Psoas muscle (tissue), 8 donors: ENCODE results near the gene PCK2. TPM values are rescaled to one million over a fixed set of nuclear protein-coding genes. Genes with fewer than 3 reads are reported as not detected.
A peak's percentile ranks its signal among the peaks of the same experiment; 100 is the strongest.

Experiments
- ATAC-seq, 4 donors: fragments of 200-7000 bp; cut with Tn5 transposase; one replicate each; pipeline ENCODE4 v1.9.1; 2020; ENCODE audit warnings: moderate library complexity in 3 of 4, mild to moderate bottlenecking in 2 of 4
- DNase-seq, 2 donors: peaks; one replicate each; pipeline ENCODE4 v3.0.0-alpha.2; 2020
- H3K27ac ChIP-seq: fragments of 200-600 bp; one replicate; pipeline ENCODE4 v1.8.0; 2022
- H3K27me3 ChIP-seq, 3 donors: fragments of 200-600 bp in 1 of 3; one replicate each; pipeline versions ENCODE4 v1.6.1 to v1.8.0; 2013 to 2022; ENCODE audit warnings: low read length in 2 of 3, mild to moderate bottlenecking in 2 of 3, moderate library complexity in 1 of 3; ENCODE audit not compliant: insufficient read depth in 3 of 3
- H3K36me3 ChIP-seq, 2 donors: fragments of 200-600 bp in 1 of 2; one replicate each; pipeline versions ENCODE4 v1.6.1 to v1.8.0; 2013 to 2022; ENCODE audit warnings: low read depth in 1 of 2, mild to moderate bottlenecking in 1 of 2, moderate library complexity in 1 of 2; ENCODE audit not compliant: insufficient read depth in 1 of 2
- H3K4me1 ChIP-seq: fragments of 200-600 bp; one replicate; pipeline ENCODE4 v1.8.0; 2022
- H3K4me3 ChIP-seq: fragments of 200-600 bp; one replicate; pipeline ENCODE4 v1.8.0; 2022; ENCODE audit warnings: mild to moderate bottlenecking
- H3K9me3 ChIP-seq: fragments of 200-600 bp; one replicate; pipeline ENCODE4 v1.8.0; 2022
- CTCF ChIP-seq: fragments of 200-600 bp; IDR thresholded peaks from one replicate; pipeline ENCODE4 v1.8.0; 2022; ENCODE audit warnings: antibody characterized with exemption
- WGBS, 3 donors: extraction: QIAGEN DNeasy Blood & Tissue Kit; methylation state at CpG; one replicate each; pipeline versions ENCODE4 v1.1.6 to v1.1.7; 2013; 5-methylcytosine and 5-hydroxymethylcytosine counted together
- intact Hi-C, 2 donors: fragments of 100-400 bp; cut with DNase I; formaldehyde crosslinking; loops; one replicate each; pipeline versions ENCODE4 v1.11.0 to v1.14.2; 2022
- polyA plus RNA-seq, 3 donors: library from polyadenylated mRNA; stranded (reverse); fragments of 200-250 nt; gene quantifications; one replicate each; pipeline ENCODE4 v1.2.3, GENCODE V29; 2013
- total RNA-seq, 4 donors: library from RNA; stranded (reverse); fragmentation: NEBNext Ultra II Directional in 2 of 4; extraction: Animal tissue kit (Norgen Biotek cat#: 25700) in 2 of 4; gene quantifications; one replicate each; pipeline versions ENCODE4 v1.2.1 to v1.2.4, GENCODE V29; 2021 to 2023
- donor health status: healthy with polysubstance abuse.
- donor health status: DM: no; HTN: no; CAD: no; lungs with moderate emphysema.
- donor health status: Bipolar disorder and iron deficiency.
- donor health status: healthy.
- donor health status: DM: yes; HTN: yes; CAD: no.
- donor health status: DM: no; HTN: no; CAD: no.
- donor health status: DM: no; HTN: no; CAD: no.
- donor health status: DM: yes; HTN: yes; CAD: no.

The PCK2 gene
- total and polyA plus RNA-seq, 7 donors, result 2.0 to 4.5 (median 2.4) TPM

GRCh38 chr14:24145690-24146452 lies 51.8 kb downstream of the PCK2 start:
- Histone ChIP-seq H3K4me1 (peaks cover 42% of the 10 kb centered on the region), H3K27me3 (no peaks in the 10 kb centered on the region), H3K27ac (peak overlapping the region; percentile 86), H3K9me3 (no peaks in the 10 kb centered on the region), H3K36me3 (peaks cover 0 to 41% of the 10 kb centered on the region in 2 donors), H3K4me3 (peak overlapping the region; percentile 97)
- no peak for ATAC-seq
- no peak for TF ChIP-seq CTCF
- intact Hi-C loops, result loop anchor here (5.0 kb wide), 1 partner anchor 34 kb away; the partner anchor contains the start of genes DCAF11 (in 2 of the 2) and NRL (in 2 of the 2)
- no peak for DNase-seq
- 12 to 14% (median 13%) methylated on average over 9 of the region's 9 CpGs for WGBS, 3 donors

- Histone ChIP-seq H3K27me3 (no peaks in the 10 kb centered on the region), H3K36me3 (peaks cover 0 to 47% of the 10 kb centered on the region in 2 donors), H3K4me3 (peak within 1 kb of the TSS; percentile 97), H3K9me3 (no peaks in the 10 kb centered on the region), H3K4me1 (peaks cover 42% of the 10 kb centered on the region), H3K27ac (peak within 1 kb of the TSS; percentile 86)
- ATAC-seq (peak; percentile 81 to 86 (median 84)), DNase-seq (peak; percentile 95 to 96)
- no peak for TF ChIP-seq CTCF
- WGBS, 3 donors, result 0 to 1% (median 0%) methylated on average over 17 to 25 of the region's 25 CpGs
- intact Hi-C loops, result loop anchor here (5.0 kb wide), 1 partner anchor 34 kb away; the partner anchor contains the start of genes DCAF11 (in 2 of the 2) and NRL (in 2 of the 2)
Measured at GRCh38 chr14:24146453-24146977, 52.4 kb downstream of the PCK2 start, which contains the start of gene PSME2. PSME2 (minus strand) TSS chr14:24146610; CDS start chr14:24146581, 29 bp downstream.

- WGBS, 3 donors, result 1% methylated on average over 39 to 57 of the region's 57 CpGs
- H3K36me3 ChIP-seq, result peaks cover 0 to 54% of the 10 kb centered on the region in 2 donors
- no peaks in the 10 kb centered on the region for H3K9me3 ChIP-seq
- peak within 1 kb of the TSS; percentile 97 for H3K4me3 ChIP-seq
- intact Hi-C loops, result loop anchor here (5.0 kb wide), 1 partner anchor 35 kb away; the partner anchor contains the start of genes DCAF11 (in 2 of the 2) and NRL (in 2 of the 2)
- no peak for TF ChIP-seq CTCF
- H3K4me1 ChIP-seq, result peaks cover 39% of the 10 kb centered on the region
- ATAC-seq (peak; percentile 92 to 95 (median 94)), DNase-seq (peak; percentile 98 to 99)
- H3K27ac ChIP-seq, result peak within 1 kb of the TSS; percentile 86
- no peaks in the 10 kb centered on the region for H3K27me3 ChIP-seq
Measured at GRCh38 chr14:24146978-24147760, 53.1 kb downstream of the PCK2 start, which contains the start of gene RNF31. RNF31 (plus strand) TSS chr14:24147498; CDS start chr14:24147699, 201 bp downstream.

- Histone ChIP-seq H3K27me3 (no peaks in the 10 kb centered on the region), H3K4me3 (peak overlapping the region; percentile 97), H3K9me3 (no peaks in the 10 kb centered on the region), H3K36me3 (peaks cover 0 to 61% of the 10 kb centered on the region in 2 donors), H3K4me1 (peaks cover 32% of the 10 kb centered on the region), H3K27ac (peak overlapping the region; percentile 86)
- intact Hi-C loops, result loop anchor here (5.0 kb wide), 1 partner anchor 36 kb away; the partner anchor contains the start of genes DCAF11 (in 2 of the 2) and NRL (in 2 of the 2)
- ATAC-seq (no peak), DNase-seq (no peak)
- TF ChIP-seq CTCF, result no peak
- 3 to 6% (median 4%) methylated on average over 21 to 29 of the region's 29 CpGs for WGBS, 3 donors
Measured at GRCh38 chr14:24147761-24148428, 53.8 kb downstream of the PCK2 start.
